GM12878 (cell line): ENCODE measurements around the gene GLS. TPM values are rescaled to one million over a fixed set of nuclear protein-coding genes. Genes with fewer than 3 reads are reported as not detected.
A peak's percentile ranks its signal among the peaks of the same experiment; 100 is the strongest.

Source experiments
- IKZF1 ChIP-seq: fragments of 450-650 bp; conservative IDR thresholded peaks from 2 replicates; pipeline ENCODE4 v1.6.1; 2017; ENCODE audit warnings: antibody characterized with exemption, mild to moderate bottlenecking
- KAT2A ChIP-seq: conservative IDR thresholded peaks from 2 replicates; pipeline ENCODE4 v1.6.1; 2011; ENCODE audit warnings: low read depth, low read length; ENCODE audit not compliant: control insufficient read depth
- KLF5 ChIP-seq: fragments of 450-650 bp; IDR thresholded peaks from 2 replicates; pipeline ENCODE4 v1.6.1; 2014; ENCODE audit warnings: mild to moderate bottlenecking; ENCODE audit not compliant: partially characterized antibody
- MTA3 ChIP-seq: IDR thresholded peaks from 2 replicates; pipeline ENCODE4 v1.6.1; 2012; ENCODE audit warnings: low read length, inconsistent platforms, borderline replicate concordance
- MYC ChIP-seq: IDR thresholded peaks from 2 replicates; pipeline ENCODE4 v1.6.1; 2011; ENCODE audit warnings: mild to moderate bottlenecking, low read length, moderate library complexity, inconsistent platforms; ENCODE audit not compliant: insufficient read depth, insufficient replicate concordance, insufficient read length, severe bottlenecking
- NFXL1 ChIP-seq: fragments of 450-650 bp; IDR thresholded peaks from 2 replicates; pipeline ENCODE4 v1.6.1; 2017; ENCODE audit warnings: antibody characterized with exemption, mild to moderate bottlenecking, borderline replicate concordance
- RB1 ChIP-seq: fragments of 450-650 bp; formaldehyde crosslinking; IDR thresholded peaks from 2 replicates; pipeline ENCODE4 v1.6.1; 2017; ENCODE audit warnings: mild to moderate bottlenecking, borderline replicate concordance
- STAT3 ChIP-seq: IDR thresholded peaks from 2 replicates; pipeline ENCODE4 v1.6.1; 2011; ENCODE audit warnings: low read depth, low read length, improper control_type of control experiment
- TCF12 ChIP-seq: IDR thresholded peaks from 2 replicates; pipeline ENCODE4 v1.6.1; 2011; ENCODE audit warnings: low read depth, mild to moderate bottlenecking, low read length
- TCF3 ChIP-seq: IDR thresholded peaks from 2 replicates; pipeline ENCODE4 v1.6.1; 2012; ENCODE audit warnings: low read depth, mild to moderate bottlenecking, low read length, borderline replicate concordance; ENCODE audit not compliant: insufficient read depth
- YY1 ChIP-seq: IDR thresholded peaks from 2 replicates; pipeline ENCODE4 v1.6.1; 2011; ENCODE audit warnings: low read depth, mild to moderate bottlenecking, low read length
- ZZZ3 ChIP-seq: IDR thresholded peaks from 2 replicates; pipeline ENCODE4 v1.6.1; 2011; ENCODE audit warnings: low read depth; ENCODE audit not compliant: control insufficient read depth, insufficient read length
- polyA plus RNA-seq, 11 experiments: library from polyadenylated mRNA; depleted of rRNA in 4 of 11; unstranded in 6 of 11; stranded (reverse) in 5 of 11; fragments of >200 nt; fragmentation: Nextera tagmentation in 4 of 11; fragmentation: Illumina TruSeq in 1 of 11; extraction: Ambion mirVana in 4 of 11; extraction: Trizol in 1 of 11; gene quantifications; 1 replicate in 1 of 11; 2 replicates in 10 of 11; pipeline versions ENCODE4 v1.2.1 to v1.2.3, GENCODE V29; 2011 to 2016; ENCODE audit warnings: inconsistent platforms in 2 of 11, missing spikeins in 2 of 11, low read depth in 1 of 11
- total RNA-seq, 4 experiments: library from RNA; depleted of rRNA in 3 of 4; stranded (reverse); fragments of >200 nt in 3 of 4; fragmentation: Illumina TruSeq in 1 of 4; extraction: Trizol in 1 of 4; gene quantifications; 2 replicates each; pipeline versions ENCODE4 v1.2.1 to v1.2.3, GENCODE V29; 2013 to 2021
- TF ChIP-seq, protein P1 (sequence below): fragments of 450-650 bp; IDR thresholded peaks from 2 replicates; pipeline ENCODE4 v1.6.1; 2016; ENCODE audit warnings: mild to moderate bottlenecking, moderate library complexity, borderline replicate concordance
- TF ChIP-seq, protein P2 (sequence below), 3 experiments: IDR thresholded peaks in 2 of 3; conservative IDR thresholded peaks in 1 of 3; 2 replicates each; pipeline ENCODE4 v1.5.1; 2011; ENCODE audit warnings: low read depth in 3 of 3, low read length in 3 of 3, mild to moderate bottlenecking in 3 of 3, control low read depth in 2 of 3, moderate library complexity in 2 of 3, inconsistent platforms in 1 of 3, mixed read lengths in 1 of 3; ENCODE audit not compliant: control insufficient read depth in 2 of 3, insufficient read depth in 1 of 3; ENCODE audit errors: extremely low read depth in 1 of 3
- TF ChIP-seq, protein P3 (sequence below): fragments of 450-650 bp; IDR thresholded peaks from 2 replicates; pipeline ENCODE4 v1.6.1; 2017; ENCODE audit warnings: mild to moderate bottlenecking, moderate library complexity
- TF ChIP-seq, protein P4 (sequence below): fragments of 450-650 bp; IDR thresholded peaks from 2 replicates; pipeline ENCODE4 v1.6.1; 2018; ENCODE audit warnings: borderline replicate concordance, mild to moderate bottlenecking; ENCODE audit not compliant: partially characterized antibody

The GLS gene
- total and polyA plus RNA-seq, 10 of the 15 experiments (the other 5 are each of a cell fraction or from before 2014, with no cell fraction given): 15.7 to 145 (median 70.8) TPM

DNA sequence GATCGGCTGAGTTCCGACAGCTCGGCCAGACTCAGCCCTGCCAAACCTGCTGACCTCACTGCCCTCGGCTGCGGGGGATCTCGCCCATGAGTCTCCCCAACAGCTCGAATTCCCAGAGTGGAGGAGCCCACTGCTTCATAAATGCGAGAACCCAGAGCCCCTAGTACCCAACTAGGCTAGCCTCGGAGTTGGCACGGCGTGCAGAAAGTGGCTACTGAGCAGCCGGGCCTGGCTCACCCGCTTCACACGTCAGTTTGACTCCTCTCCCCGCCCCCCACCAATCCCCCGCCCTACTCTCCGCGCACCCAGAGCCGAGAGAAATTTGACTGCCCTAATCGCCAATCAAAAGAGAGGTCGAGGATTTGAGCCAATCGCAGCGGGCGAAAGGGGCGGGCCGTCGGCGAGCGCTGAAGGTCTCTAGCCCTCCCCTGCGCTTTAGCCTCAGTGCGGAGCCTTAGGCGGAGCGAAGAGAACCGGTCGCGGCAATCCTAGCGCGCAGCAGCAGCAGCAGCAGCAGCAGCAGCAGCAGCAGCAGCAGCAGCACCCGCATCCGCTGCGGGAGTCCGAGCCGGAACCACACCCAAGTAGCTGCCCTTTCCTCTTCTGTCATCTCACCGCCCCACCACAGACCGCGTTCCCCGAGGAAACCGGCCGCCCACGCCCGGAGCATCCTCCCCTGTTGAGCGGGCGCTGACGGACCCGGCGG is at the start of gene GLS (continued):
- TF ChIP-seq, protein P1, sequence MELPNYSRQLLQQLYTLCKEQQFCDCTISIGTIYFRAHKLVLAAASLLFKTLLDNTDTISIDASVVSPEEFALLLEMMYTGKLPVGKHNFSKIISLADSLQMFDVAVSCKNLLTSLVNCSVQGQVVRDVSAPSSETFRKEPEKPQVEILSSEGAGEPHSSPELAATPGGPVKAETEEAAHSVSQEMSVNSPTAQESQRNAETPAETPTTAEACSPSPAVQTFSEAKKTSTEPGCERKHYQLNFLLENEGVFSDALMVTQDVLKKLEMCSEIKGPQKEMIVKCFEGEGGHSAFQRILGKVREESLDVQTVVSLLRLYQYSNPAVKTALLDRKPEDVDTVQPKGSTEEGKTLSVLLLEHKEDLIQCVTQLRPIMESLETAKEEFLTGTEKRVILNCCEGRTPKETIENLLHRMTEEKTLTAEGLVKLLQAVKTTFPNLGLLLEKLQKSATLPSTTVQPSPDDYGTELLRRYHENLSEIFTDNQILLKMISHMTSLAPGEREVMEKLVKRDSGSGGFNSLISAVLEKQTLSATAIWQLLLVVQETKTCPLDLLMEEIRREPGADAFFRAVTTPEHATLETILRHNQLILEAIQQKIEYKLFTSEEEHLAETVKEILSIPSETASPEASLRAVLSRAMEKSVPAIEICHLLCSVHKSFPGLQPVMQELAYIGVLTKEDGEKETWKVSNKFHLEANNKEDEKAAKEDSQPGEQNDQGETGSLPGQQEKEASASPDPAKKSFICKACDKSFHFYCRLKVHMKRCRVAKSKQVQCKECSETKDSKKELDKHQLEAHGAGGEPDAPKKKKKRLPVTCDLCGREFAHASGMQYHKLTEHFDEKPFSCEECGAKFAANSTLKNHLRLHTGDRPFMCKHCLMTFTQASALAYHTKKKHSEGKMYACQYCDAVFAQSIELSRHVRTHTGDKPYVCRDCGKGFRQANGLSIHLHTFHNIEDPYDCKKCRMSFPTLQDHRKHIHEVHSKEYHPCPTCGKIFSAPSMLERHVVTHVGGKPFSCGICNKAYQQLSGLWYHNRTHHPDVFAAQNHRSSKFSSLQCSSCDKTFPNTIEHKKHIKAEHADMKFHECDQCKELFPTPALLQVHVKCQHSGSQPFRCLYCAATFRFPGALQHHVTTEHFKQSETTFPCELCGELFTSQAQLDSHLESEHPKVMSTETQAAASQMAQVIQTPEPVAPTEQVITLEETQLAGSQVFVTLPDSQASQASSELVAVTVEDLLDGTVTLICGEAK: no peak
- TF ChIP-seq, protein P2, sequence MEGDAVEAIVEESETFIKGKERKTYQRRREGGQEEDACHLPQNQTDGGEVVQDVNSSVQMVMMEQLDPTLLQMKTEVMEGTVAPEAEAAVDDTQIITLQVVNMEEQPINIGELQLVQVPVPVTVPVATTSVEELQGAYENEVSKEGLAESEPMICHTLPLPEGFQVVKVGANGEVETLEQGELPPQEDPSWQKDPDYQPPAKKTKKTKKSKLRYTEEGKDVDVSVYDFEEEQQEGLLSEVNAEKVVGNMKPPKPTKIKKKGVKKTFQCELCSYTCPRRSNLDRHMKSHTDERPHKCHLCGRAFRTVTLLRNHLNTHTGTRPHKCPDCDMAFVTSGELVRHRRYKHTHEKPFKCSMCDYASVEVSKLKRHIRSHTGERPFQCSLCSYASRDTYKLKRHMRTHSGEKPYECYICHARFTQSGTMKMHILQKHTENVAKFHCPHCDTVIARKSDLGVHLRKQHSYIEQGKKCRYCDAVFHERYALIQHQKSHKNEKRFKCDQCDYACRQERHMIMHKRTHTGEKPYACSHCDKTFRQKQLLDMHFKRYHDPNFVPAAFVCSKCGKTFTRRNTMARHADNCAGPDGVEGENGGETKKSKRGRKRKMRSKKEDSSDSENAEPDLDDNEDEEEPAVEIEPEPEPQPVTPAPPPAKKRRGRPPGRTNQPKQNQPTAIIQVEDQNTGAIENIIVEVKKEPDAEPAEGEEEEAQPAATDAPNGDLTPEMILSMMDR (IDR thresholded peaks at IDR 0.05 in 2 of 3, conservative IDR thresholded peaks at IDR 0.05 in 1 of 3; ENCODE audit: control insufficient read depth in 2 of 3, extremely low read depth in 1 of 3, insufficient read depth in 1 of 3, low read depth in 3 of 3, low read length in 3 of 3): no peak
- TF ChIP-seq STAT3: no peak
- no peak for TF ChIP-seq NFXL1
- TF ChIP-seq TCF3: peak; percentile 83; the same call in 1 of the 2 replicates
- TF ChIP-seq, protein P3, sequence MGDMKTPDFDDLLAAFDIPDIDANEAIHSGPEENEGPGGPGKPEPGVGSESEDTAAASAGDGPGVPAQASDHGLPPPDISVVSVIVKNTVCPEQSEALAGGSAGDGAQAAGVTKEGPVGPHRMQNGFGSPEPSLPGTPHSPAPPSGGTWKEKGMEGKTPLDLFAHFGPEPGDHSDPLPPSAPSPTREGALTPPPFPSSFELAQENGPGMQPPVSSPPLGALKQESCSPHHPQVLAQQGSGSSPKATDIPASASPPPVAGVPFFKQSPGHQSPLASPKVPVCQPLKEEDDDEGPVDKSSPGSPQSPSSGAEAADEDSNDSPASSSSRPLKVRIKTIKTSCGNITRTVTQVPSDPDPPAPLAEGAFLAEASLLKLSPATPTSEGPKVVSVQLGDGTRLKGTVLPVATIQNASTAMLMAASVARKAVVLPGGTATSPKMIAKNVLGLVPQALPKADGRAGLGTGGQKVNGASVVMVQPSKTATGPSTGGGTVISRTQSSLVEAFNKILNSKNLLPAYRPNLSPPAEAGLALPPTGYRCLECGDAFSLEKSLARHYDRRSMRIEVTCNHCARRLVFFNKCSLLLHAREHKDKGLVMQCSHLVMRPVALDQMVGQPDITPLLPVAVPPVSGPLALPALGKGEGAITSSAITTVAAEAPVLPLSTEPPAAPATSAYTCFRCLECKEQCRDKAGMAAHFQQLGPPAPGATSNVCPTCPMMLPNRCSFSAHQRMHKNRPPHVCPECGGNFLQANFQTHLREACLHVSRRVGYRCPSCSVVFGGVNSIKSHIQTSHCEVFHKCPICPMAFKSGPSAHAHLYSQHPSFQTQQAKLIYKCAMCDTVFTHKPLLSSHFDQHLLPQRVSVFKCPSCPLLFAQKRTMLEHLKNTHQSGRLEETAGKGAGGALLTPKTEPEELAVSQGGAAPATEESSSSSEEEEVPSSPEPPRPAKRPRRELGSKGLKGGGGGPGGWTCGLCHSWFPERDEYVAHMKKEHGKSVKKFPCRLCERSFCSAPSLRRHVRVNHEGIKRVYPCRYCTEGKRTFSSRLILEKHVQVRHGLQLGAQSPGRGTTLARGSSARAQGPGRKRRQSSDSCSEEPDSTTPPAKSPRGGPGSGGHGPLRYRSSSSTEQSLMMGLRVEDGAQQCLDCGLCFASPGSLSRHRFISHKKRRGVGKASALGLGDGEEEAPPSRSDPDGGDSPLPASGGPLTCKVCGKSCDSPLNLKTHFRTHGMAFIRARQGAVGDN: peak; percentile 93
- no peak for TF ChIP-seq KLF5
- TF ChIP-seq IKZF1: peak; percentile 36
- TF ChIP-seq MTA3: no peak
- TF ChIP-seq ZZZ3: no peak
- TF ChIP-seq YY1: 0 out of 2 replicates have a peak, but pooled peaks have one; percentile 10
- TF ChIP-seq KAT2A: no peak
- TF ChIP-seq RB1: peak; percentile 37; the same call in 1 of the 2 replicates
- TF ChIP-seq, protein P4, sequence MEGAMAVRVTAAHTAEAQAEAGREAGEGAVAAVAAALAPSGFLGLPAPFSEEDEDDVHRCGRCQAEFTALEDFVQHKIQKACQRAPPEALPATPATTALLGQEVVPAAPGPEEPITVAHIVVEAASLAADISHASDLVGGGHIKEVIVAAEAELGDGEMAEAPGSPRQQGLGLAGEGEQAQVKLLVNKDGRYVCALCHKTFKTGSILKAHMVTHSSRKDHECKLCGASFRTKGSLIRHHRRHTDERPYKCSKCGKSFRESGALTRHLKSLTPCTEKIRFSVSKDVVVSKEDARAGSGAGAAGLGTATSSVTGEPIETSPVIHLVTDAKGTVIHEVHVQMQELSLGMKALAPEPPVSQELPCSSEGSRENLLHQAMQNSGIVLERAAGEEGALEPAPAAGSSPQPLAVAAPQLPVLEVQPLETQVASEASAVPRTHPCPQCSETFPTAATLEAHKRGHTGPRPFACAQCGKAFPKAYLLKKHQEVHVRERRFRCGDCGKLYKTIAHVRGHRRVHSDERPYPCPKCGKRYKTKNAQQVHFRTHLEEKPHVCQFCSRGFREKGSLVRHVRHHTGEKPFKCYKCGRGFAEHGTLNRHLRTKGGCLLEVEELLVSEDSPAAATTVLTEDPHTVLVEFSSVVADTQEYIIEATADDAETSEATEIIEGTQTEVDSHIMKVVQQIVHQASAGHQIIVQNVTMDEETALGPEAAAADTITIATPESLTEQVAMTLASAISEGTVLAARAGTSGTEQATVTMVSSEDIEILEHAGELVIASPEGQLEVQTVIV: no peak
- peak; percentile 67; the same call in 1 of the 2 replicates for TF ChIP-seq TCF12
- no peak for TF ChIP-seq MYC
